Measurements from ENCODE around the gene CEP41.

The CEP41 gene

DNA sequence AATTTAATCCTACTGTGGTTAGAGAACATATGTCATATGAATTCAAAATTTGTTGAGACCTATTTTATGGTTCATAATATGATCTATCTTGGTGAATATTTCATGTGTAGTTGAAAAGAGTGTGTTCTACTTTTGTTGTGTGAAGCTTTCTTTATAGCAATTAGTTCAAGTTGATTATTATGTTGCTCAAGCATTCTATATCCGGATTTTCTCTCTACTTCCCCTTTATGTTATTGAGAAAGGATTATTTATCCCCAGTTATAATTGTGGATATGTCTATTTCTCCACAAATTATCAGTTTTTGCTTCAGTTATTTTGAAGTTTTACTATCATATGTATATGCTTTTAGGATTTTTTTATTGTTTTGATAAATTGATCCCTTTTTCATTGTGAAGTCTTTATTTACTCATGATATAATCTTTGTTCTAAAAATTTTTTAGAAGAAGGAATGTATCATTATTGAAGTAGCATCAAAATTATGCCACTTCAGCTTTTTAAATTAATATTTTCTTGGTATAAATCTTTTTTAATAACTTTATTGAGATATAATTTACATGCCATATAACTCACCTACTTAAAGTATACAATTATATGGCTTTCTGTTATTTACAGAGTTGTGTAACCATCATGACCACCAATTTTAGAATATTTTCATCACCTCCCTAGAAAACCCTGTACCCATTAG is 39.0 kb upstream of the CEP41 start:
- H3K9me3 ChIP-seq (ENCODE audit: control insufficient read depth, insufficient read depth, low read length), result no peaks in the 10 kb centered on the region
- no peak overlapping the region for H3K4me3 ChIP-seq (ENCODE audit: low read depth, low read length)
- no peaks in the 10 kb centered on the region for H3K36me3 ChIP-seq (ENCODE audit: control insufficient read depth, insufficient read depth, low read length)
- H3K27me3 ChIP-seq (ENCODE audit: control insufficient read depth, insufficient read depth, low read length), result peaks cover 1% of the 10 kb centered on the region; the same call in 1 of the 2 replicates
- no peak overlapping the region for H3K27ac ChIP-seq (ENCODE audit: low read depth, low read length)
- H3K4me1 ChIP-seq (ENCODE audit: control insufficient read depth, insufficient read depth, low read length), result 0 out of 2 replicates have a peak, but pooled peaks cover 3% of the 10 kb centered on the region
- H3K9ac ChIP-seq (ENCODE audit: low read depth, low read length), result no peak overlapping the region

DNA sequence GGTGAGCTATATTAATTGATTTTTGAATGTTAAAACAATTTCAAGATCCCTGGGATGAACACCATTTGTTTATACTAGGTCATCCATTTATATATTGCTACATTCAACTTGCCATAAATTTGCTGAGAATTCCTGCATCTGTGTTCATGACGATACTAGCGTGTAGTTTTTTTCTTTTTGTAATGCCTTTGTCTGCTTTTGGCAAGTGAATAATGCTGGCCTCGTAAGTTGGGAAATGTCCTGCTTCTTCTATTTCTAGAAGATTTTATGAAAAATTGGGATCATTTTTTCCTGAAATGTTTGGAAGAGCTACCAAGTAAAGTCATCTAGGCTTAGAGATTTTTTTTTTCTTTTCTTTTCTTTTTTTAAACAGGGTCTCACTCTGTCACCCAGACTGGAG is 38.2 kb upstream of the CEP41 start:
- Histone ChIP-seq H3K27me3 (ENCODE audit: control insufficient read depth, insufficient read depth, low read length) (no peaks in the 10 kb centered on the region), H3K4me3 (ENCODE audit: low read depth, low read length) (no peak overlapping the region), H3K9me3 (ENCODE audit: control insufficient read depth, insufficient read depth, low read length) (no peaks in the 10 kb centered on the region), H3K4me1 (ENCODE audit: control insufficient read depth, insufficient read depth, low read length) (0 out of 2 replicates have a peak, but pooled peaks cover 3% of the 10 kb centered on the region), H3K9ac (ENCODE audit: low read depth, low read length) (no peak overlapping the region), H3K36me3 (ENCODE audit: control insufficient read depth, insufficient read depth, low read length) (no peaks in the 10 kb centered on the region), H3K27ac (ENCODE audit: low read depth, low read length) (no peak overlapping the region)

- no peak overlapping the region for H3K4me3 ChIP-seq (ENCODE audit: low read depth, low read length)
- 0 out of 2 replicates have a peak, but pooled peaks cover 3% of the 10 kb centered on the region for H3K4me1 ChIP-seq (ENCODE audit: control insufficient read depth, insufficient read depth, low read length)
- H3K9me3 ChIP-seq (ENCODE audit: control insufficient read depth, insufficient read depth, low read length), result no peaks in the 10 kb centered on the region
- H3K9ac ChIP-seq (ENCODE audit: low read depth, low read length), result no peak overlapping the region
- H3K36me3 ChIP-seq (ENCODE audit: control insufficient read depth, insufficient read depth, low read length), result no peaks in the 10 kb centered on the region
- no peaks in the 10 kb centered on the region for H3K27me3 ChIP-seq (ENCODE audit: control insufficient read depth, insufficient read depth, low read length)
- H3K27ac ChIP-seq (ENCODE audit: low read depth, low read length), result no peak overlapping the region
These were observed 35.7 kb upstream of the CEP41 start for GRCh38 chr7:130476297-130477150.

- Histone ChIP-seq H3K4me3 (ENCODE audit: low read depth, low read length) (no peak overlapping the region), H3K9ac (ENCODE audit: low read depth, low read length) (no peak overlapping the region), H3K4me1 (ENCODE audit: control insufficient read depth, insufficient read depth, low read length) (0 out of 2 replicates have a peak, but pooled peaks cover 3% of the 10 kb centered on the region), H3K36me3 (ENCODE audit: control insufficient read depth, insufficient read depth, low read length) (no peaks in the 10 kb centered on the region), H3K27ac (ENCODE audit: low read depth, low read length) (no peak overlapping the region), H3K9me3 (ENCODE audit: control insufficient read depth, insufficient read depth, low read length) (no peaks in the 10 kb centered on the region), H3K27me3 (ENCODE audit: control insufficient read depth, insufficient read depth, low read length) (no peaks in the 10 kb centered on the region)
These were observed 35.0 kb upstream of the CEP41 start for GRCh38 chr7:130475776-130476175.

DNA sequence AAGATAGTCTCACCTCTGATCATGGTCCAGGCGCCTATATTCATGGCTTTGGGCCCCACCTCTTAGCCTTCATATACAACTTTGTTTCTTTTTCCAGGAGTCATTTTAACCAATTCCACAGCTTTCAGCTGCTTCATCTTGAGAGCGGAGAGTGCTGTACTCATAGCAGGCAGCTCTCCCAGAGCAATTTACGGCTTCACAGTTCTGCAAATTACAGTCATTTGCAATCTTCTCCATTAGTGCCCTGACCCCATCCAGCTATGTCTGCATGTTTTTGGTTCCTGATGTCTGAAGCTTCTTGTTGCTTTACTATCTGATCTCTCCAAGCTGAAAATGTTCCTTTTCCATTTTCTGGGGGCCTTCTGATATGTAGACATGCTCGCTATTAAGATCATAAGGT is 33.1 kb upstream of the CEP41 start:
- H3K36me3 ChIP-seq (ENCODE audit: control insufficient read depth, insufficient read depth, low read length), result no peaks in the 10 kb centered on the region
- no peaks in the 10 kb centered on the region for H3K9me3 ChIP-seq (ENCODE audit: control insufficient read depth, insufficient read depth, low read length)
- H3K27me3 ChIP-seq (ENCODE audit: control insufficient read depth, insufficient read depth, low read length), result no peaks in the 10 kb centered on the region
- H3K4me1 ChIP-seq (ENCODE audit: control insufficient read depth, insufficient read depth, low read length), result 0 out of 2 replicates have a peak, but pooled peaks cover 3% of the 10 kb centered on the region
- H3K4me3 ChIP-seq (ENCODE audit: low read depth, low read length), result no peak overlapping the region
- H3K27ac ChIP-seq (ENCODE audit: low read depth, low read length), result no peak overlapping the region
- no peak overlapping the region for H3K9ac ChIP-seq (ENCODE audit: low read depth, low read length)

- Histone ChIP-seq H3K9me3 (ENCODE audit: control insufficient read depth, insufficient read depth, low read length) (no peaks in the 10 kb centered on the region), H3K36me3 (ENCODE audit: control insufficient read depth, insufficient read depth, low read length) (no peaks in the 10 kb centered on the region), H3K4me1 (ENCODE audit: control insufficient read depth, insufficient read depth, low read length) (0 out of 2 replicates have a peak, but pooled peaks cover 3% of the 10 kb centered on the region), H3K9ac (ENCODE audit: low read depth, low read length) (no peak overlapping the region), H3K27ac (ENCODE audit: low read depth, low read length) (no peak overlapping the region), H3K4me3 (ENCODE audit: low read depth, low read length) (no peak overlapping the region), H3K27me3 (ENCODE audit: control insufficient read depth, insufficient read depth, low read length) (no peaks in the 10 kb centered on the region)
These were observed 32.5 kb upstream of the CEP41 start for GRCh38 chr7:130473289-130473688.

GRCh38 chr7:130471974-130472373 is 31.2 kb upstream of the CEP41 start:
- Histone ChIP-seq H3K9me3 (ENCODE audit: control insufficient read depth, insufficient read depth, low read length) (no peaks in the 10 kb centered on the region), H3K4me1 (ENCODE audit: control insufficient read depth, insufficient read depth, low read length) (0 out of 2 replicates have a peak, but pooled peaks cover 3% of the 10 kb centered on the region), H3K9ac (ENCODE audit: low read depth, low read length) (no peak overlapping the region), H3K27me3 (ENCODE audit: control insufficient read depth, insufficient read depth, low read length) (no peaks in the 10 kb centered on the region), H3K36me3 (ENCODE audit: control insufficient read depth, insufficient read depth, low read length) (no peaks in the 10 kb centered on the region), H3K27ac (ENCODE audit: low read depth, low read length) (no peak overlapping the region), H3K4me3 (ENCODE audit: low read depth, low read length) (no peak overlapping the region)

DNA sequence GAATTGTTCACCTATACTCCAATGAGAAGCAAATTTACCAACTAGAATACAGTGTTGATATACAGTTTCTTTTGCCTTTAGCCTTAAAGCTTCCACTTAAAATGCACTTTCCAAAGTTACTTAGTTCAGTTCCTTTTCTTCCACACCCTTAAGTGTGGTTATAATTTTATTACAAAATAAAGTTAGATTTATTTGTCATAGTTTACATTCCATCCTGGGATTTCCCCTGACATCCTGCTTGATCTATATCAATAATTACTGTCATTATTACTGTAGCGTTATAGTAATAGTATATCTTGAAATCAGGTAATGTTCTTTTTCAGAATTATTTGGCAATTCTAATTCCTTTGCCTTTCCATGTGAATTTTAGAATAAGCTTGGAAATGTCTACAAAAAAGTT is 27.8 kb upstream of the CEP41 start:
- Histone ChIP-seq H3K27me3 (ENCODE audit: control insufficient read depth, insufficient read depth, low read length) (no peaks in the 10 kb centered on the region), H3K36me3 (ENCODE audit: control insufficient read depth, insufficient read depth, low read length) (no peaks in the 10 kb centered on the region), H3K4me3 (ENCODE audit: low read depth, low read length) (no peak overlapping the region), H3K27ac (ENCODE audit: low read depth, low read length) (no peak overlapping the region), H3K9me3 (ENCODE audit: control insufficient read depth, insufficient read depth, low read length) (no peaks in the 10 kb centered on the region), H3K4me1 (ENCODE audit: control insufficient read depth, insufficient read depth, low read length) (no peaks in the 10 kb centered on the region), H3K9ac (ENCODE audit: low read depth, low read length) (no peak overlapping the region)

GRCh38 chr7:130463553-130464434 is 23.0 kb upstream of the CEP41 start:
- Histone ChIP-seq H3K9ac (ENCODE audit: low read depth, low read length) (no peak overlapping the region), H3K4me3 (ENCODE audit: low read depth, low read length) (no peak overlapping the region), H3K27ac (ENCODE audit: low read depth, low read length) (no peak overlapping the region), H3K9me3 (ENCODE audit: control insufficient read depth, insufficient read depth, low read length) (no peaks in the 10 kb centered on the region), H3K4me1 (ENCODE audit: control insufficient read depth, insufficient read depth, low read length) (no peaks in the 10 kb centered on the region), H3K27me3 (ENCODE audit: control insufficient read depth, insufficient read depth, low read length) (no peaks in the 10 kb centered on the region), H3K36me3 (ENCODE audit: control insufficient read depth, insufficient read depth, low read length) (no peaks in the 10 kb centered on the region)

DNA sequence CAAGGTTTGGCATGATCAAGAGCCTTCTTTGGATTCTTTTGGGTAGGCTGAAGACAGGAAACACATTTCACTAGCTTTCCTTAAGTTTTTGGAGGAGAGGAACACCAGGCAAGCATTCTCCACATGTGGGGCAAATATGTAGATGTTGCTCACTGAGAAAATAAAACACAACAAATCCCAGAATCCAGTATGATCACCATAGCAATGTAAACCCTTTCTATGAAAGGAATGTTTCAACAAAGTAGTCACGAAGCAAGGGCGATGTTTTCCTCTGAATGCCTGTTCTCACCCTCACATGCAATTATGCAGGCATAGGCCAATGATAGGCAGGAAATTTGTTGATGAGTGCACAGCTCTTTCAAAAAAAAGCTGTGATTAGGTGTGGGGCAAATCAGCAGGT is 20.5 kb upstream of the CEP41 start:
- Histone ChIP-seq H3K9me3 (ENCODE audit: control insufficient read depth, insufficient read depth, low read length) (no peaks in the 10 kb centered on the region), H3K4me3 (ENCODE audit: low read depth, low read length) (no peak overlapping the region), H3K36me3 (ENCODE audit: control insufficient read depth, insufficient read depth, low read length) (no peaks in the 10 kb centered on the region), H3K27ac (ENCODE audit: low read depth, low read length) (no peak overlapping the region), H3K9ac (ENCODE audit: low read depth, low read length) (no peak overlapping the region), H3K27me3 (ENCODE audit: control insufficient read depth, insufficient read depth, low read length) (no peaks in the 10 kb centered on the region), H3K4me1 (ENCODE audit: control insufficient read depth, insufficient read depth, low read length) (no peaks in the 10 kb centered on the region)
